GM18511 (cell line): ENCODE measurements around the gene TWIST2.

Source experiments
- ATAC-seq: cut with Tn5 transposase; IDR thresholded peaks from one replicate; pipeline ENCODE4 v1.9.1; 2021; ENCODE audit warnings: mild to moderate bottlenecking, moderate library complexity; ENCODE audit not compliant: unreplicated experiment

Gene TWIST2

DNA sequence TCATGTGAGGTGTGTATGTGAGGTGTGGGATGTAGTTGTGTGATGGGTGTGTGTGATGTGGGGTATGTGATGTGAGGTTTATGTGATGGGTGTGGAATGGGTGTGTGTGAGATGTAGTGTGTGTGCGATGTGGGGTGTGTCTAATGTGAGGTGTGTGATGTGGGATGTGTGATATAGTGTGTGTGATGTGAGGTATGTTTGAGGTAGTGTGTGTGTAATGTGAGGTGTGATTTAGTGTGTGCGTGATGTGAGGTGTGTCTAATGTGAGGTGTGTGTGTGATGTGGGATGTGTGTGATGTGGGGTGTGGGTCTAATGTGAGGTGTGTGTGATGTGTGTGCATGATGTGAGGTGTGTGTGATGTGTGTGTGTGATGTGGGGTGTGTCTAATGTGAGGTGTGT, 55.3 kb downstream of the TWIST2 start:
- no peak for ATAC-seq

DNA sequence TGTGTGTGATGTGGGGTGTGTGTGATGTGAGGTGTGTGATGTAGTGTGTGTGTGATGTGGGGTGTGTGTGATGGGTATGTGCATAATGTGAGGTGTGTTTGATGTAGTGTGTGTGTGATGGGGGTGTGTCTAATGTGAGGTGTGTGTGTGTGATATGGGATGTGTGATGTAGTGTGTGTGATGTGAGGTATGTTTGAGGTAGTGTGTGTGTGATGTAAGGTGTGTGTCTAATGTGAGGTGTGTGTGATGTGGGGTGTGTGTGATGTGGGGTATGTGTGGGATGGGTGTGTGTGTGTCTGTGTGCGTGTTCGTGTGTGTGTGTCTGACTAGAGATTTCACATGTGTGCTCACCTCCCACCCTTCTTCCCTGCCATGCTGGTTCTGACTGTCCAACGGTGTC, 56.3 kb downstream of the TWIST2 start:
- no peak for ATAC-seq

DNA sequence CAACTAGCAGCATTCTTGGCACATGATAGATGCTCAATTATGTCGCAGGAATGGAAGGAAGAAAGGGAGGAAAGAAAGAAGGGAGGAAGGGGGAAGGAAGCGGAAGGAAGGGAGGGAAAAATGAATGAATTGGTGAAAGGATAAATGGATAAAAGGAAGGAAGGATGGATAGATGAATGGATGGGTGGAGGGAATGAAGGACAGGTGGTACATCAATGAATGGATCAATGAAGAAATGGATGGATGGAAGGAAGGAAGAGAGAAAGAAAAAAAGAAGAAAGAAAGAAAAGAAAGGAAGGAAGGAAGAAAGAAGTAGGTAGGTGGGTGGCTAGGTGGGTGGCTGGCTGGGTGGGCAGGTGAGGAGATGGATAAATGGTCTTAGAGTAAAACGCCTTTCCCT, 56.8 kb downstream of the TWIST2 start:
- ATAC-seq: no peak

DNA sequence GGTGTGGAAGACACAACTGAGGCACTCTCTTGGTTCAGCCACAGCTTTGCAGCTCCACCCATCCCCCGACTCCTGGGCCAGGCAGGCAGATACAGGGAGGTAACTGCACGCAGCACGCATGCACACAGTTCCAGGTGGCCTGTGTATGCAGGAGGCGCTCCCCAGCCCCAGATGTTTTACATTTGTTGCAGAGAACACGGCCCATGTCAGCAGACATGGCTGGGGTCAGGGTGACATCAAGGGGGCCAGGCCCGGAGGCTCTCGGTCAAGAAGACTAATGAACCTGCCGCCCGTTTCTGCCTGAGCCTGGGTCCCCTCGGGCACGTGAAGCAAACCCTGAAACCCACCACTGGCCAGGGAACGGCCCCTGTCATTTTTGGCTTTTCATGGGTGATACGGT, 57.3 kb downstream of the TWIST2 start:
- no peak for ATAC-seq

DNA sequence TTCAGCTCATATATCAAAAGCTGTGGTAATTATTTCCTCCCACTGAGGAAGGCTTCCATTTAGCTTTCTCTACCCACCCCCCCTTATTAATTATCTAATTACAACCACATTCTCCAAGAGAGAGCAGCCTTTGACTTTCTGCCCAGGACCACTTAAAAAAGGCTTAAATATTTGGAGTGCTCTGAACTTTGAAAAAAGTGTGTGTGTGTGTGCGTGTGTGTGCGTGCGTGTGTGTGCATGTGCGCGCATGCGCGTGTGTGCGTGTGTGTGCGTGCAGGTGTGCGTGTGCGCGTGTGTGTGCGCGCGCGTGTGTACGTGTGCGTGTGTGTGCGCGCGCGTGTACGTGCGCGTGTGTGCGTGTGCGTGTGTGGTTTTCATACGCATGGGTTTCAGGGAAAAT, 57.8 kb downstream of the TWIST2 start:
- no peak for ATAC-seq

DNA sequence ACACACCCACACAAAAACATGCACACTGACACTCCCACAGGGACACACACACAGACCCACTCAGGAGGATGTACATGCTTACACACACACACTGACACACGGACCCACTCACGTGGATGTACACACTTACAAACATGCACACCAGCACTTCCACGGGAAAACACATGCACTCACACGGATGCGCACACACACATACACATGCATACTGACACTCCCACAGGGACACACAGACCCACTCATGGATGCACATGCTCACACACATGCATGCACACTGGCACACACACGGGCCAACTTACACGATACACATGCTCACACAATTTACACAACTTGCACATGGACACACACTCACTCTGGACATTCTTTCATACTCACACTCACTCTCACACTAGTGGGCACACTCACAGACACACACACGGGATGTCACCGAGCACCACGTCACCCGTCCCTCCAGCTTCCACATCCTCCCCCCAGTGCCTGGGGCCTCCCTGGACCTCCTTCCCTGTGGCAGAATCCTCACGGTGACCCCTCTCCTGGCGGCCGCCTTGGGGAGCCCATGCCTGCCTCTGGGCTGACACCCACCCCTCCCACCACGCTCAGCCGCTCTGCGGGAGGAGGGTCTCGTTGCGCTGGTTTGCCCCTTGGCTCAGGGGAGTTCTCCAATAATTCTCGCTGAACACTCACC, 58.5 kb downstream of the TWIST2 start:
- no peak for ATAC-seq

DNA sequence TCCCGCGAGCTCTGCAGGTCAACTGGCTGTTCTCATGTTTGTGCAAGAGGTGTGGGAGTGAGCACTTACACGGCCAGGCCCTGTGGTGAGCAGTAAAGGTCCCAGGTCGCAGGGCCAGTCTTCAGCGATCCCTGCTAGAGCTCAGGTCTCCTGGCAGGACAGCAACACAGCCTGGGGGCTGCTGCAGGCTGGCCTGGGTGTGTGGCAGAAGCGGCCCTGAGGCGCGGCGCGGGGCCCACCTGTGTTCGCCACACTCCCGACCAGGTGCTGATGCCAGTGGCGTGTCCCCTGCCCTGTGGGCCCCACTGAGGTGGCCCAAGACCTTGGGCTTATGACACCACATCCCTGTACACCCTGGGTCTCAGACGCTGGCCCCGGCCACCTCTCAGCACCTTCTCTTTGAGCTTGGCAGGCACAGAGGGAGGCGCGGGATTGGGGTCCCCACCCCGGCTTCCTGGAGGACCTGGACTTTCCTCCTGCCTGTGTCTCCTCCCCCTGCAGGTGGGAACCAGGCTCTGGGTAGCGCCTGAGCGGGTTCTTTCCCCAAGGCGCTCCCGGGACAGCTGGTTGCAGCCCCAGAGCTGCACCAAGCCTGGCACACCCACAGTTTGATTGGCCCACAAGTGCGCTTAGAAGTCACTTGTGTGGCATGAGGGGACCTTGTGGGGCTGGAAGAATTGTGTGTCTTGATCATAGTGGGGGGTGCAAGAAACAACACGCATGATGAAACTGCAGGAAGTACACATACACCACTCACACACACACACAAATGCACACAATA, 59.2 kb downstream of the TWIST2 start:
- ATAC-seq: no peak

DNA sequence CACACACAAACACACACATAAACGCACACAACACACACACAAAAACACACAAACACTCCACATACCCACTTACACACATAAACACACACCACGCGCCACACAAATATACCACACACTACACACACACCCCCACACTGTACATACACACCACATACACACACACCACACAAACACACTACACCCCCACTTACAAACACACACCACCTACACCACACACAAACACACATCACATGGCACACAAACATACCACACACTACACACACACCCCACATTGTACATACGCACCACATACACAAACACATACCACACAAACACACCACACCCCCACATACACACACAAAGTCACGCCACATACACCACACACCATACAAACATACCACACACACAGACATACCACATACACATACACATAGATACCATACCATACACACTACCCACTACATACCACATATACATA, 59.9 kb downstream of the TWIST2 start:
- no peak for ATAC-seq

DNA sequence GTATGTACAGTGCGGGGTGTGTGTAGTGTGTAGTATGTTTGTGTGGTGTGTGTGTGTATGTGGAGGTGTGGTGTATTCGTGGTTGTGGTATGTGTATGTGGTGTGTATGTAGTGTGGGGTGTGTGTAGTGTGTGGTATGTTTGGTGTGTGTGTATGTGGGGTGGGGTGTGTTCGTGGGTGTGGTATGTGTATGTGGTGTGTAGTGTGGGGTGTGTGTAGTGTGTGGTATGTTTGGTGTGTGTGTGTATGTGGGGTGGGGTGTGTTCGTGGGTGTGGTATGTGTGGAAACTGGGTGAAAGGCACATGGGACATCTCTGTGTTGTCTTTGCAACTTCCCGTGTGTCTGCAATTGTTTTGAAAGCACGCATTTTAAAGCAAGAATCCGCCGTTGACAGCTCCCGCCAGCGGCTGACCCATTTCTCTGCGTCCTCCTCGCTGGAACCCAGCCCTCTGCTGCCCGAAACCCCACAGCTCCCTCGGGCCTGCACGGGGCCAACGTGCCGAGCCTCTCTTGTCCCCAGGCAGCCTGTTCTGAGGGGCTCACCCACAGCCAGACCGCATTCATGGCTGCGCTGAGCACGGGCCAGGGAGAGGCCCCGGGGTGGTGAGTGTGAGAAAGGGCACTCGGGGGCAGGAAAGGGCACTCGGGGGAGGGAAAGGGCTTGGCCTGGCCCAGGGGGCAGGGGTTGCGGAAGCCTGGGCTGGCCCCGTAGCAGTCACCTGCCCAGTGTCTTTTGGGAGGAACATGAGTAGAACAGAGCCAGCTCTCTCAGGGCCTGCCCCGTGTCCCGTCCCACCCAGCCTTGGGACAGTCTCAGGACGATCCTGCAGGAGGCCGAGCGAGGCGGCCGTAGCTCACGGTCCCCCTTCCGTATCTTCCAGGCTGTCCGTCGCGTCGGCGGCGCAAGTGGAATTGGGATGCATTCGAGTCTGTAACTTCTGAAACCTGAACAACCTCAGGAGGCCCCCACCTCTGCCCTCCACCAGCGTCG, 61.4 kb downstream of the TWIST2 start:
- no peak for ATAC-seq

DNA sequence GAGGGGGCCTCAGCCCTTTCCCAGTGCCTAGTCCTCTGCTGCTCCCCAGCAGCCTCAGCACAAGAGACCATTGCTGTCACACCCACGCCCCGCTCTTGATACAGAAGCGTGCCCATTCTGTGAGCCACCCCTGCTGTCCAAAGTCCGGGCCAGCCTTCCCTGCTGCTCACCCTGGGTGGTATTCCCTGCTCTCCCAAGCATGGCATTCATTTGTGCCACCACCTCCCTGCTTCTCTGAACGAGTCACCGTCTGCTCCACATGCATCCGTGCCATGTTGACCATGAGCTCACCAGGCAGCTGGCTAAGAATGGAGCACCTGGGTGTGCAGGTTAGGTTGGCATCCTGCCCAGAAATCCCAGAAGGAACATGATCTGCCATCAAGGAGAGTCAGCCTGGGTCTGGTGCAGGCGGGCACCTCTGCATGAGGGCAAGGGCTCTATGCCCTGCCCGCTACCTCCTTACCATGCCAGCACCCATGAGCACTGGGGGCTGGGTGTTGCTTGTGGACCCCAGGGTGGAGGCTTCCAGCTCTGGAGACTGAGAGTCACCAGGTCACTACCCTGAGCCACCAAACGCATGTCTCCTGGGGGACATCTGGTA, 63.0 kb downstream of the TWIST2 start:
- ATAC-seq: no peak

DNA sequence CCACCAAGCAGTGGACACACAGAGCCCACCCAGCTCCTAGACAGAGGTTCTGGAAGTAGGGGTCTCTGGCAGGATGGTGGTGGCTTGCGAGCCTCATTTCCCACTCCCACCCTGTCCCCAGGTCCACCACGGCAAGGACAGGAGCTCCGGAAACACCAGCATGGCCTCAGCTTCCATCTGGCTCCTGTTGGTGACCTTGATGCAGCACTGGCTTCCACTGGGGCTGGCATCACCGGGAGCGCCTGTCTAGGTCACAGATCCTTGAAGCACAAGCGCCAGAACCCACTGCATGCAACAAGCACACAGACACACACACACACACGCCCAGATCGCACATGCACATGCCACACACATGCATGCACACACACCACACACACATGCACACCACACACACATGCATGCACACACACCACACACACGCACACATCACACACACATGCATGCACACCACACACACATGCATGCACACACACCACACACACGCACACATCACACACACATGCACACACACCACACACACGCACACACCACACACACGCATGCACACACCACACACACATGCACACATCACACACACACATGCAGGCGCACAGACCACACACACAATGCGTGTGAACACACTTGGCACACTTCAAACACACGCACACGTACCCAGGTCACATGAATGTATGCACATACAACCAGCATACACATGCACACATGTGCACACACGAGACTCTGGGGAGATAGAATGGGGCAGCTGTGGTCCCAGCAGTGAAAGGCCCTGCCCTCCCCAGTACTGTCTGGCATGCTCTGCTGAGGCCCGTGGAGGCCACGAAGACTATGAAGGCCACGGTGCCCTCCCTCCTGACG, 63.7 kb downstream of the TWIST2 start:
- no peak for ATAC-seq

DNA sequence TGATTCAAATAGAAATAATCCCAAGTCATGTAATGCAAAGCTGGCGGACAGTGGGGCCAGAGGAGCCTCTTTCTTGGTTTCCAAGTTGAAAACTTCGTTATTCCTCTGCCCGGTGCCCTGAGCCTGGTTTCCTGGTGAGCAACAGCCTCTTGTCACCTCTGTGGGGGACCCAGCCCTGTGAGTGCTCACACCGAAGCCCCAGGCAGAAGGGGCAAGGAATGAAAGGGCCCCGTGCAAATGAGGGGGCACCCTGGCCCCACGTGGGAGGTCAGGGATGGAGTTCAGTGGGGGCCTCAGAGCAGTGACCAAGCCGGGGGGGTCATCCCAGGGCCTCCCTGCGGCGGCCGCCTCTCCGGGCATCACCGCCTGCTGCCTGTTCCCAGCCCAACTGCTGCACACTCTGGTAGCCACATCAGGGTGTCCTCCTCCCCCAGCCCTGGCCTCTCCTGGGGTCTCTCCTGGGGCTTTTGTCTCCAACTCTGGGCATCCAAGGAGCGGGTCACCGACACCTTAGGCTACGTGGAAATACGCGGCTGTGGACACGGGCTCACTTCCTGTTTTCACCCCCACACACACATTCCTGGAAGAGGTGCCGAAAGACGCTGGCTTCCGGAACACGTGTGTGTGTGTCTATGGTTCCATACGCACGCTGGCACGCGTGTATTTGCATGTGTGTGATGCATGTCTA, 64.5 kb downstream of the TWIST2 start:
- ATAC-seq: no peak

DNA sequence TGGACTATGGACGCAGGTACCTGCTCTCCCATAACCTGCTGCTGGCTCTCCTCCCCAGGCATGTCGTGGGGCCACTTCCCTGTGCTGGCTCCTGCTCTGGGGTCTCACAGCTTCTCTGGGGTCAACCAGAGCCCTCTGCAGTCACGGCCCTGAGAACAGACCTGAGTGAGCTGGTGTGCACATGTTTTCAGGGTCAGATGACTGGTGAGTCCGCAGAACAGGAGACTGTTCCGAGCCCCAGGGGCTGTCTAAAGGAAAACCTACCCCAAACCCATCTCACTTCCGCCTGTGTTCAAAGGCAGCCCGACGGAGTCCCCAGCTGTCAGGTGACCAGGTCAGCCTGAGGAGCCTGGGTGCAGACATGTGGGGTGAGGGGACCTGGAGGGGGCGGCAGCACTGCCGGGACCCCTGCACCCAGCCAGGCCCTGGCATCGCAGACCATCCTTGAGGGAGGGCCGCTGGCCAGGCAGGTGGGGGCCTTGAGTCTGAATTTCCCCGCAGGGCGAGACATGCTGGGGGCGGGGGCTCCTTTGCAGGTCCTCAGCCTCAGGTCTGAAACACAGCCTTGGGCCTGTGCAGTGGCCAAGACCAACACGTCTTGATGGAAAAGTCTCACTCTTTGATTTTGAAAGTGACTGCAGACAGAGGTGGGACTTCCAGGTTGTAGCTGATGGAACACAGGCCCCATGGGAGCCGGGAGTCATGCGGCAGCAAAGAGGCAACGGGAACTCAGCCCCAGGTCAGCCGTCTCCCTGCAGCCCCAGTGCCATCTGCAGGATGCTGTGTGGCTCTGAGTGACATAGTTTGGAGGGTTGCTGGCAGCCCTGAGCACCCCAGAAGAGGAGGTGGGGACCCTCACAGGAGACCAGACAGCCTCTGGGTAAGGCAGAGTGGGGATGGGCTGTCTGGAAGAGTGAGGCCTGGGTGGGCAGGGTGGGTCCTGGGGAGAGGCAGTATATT, 65.3 kb downstream of the TWIST2 start:
- no peak for ATAC-seq

DNA sequence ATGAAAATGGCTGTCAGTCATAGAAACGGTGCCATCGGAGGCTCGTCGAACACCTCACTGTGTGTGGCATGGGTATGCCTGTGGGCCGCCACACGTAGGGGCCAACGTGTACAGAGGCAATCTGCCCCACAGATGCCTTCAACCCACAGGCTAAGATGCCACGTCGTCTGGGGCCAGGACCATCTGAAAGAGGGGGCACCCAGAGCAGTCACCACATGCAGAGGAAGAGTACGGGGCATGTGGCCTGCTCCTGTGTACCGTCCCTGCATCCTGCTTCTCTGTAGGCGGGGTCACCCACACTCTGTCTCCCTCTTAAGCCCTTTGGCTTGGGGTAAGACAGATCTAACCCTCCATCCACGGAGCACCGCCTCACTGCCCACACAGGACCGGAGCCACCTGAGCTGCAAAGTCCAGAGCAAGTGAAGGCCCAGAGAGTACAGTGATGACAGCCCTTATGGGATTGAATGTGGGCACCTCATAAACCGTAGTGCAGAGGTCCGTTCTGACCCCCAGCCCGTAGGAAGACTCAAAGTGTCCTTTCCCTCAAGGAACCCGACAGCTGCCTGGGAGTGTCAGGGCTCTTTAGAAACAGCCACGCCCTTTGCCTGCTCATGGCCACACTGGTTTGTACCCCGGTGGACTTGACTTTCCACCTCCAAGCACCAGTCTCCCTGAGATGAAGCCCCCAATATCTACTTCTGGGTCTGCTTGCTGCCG, 66.2 kb downstream of the TWIST2 start:
- ATAC-seq: no peak

DNA sequence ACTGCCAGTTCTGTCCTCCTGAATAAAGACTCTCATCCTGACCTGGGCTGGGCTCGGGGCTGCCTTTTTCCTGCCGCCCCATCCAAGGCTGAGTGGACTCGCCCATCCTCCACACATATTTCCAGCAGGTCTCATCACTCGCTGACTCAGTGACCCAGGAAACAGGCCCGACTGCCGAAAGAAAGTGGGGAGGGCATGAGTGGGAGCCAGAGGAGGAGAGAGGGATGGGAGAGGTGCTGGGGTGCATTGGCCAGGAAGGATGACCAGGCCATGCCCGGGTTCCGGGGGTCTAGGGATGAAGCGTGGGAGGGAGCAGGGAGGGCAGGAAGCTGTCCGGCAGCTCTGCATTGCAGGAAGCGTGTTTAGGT, 66.7 kb downstream of the TWIST2 start:
- ATAC-seq: no peak

DNA sequence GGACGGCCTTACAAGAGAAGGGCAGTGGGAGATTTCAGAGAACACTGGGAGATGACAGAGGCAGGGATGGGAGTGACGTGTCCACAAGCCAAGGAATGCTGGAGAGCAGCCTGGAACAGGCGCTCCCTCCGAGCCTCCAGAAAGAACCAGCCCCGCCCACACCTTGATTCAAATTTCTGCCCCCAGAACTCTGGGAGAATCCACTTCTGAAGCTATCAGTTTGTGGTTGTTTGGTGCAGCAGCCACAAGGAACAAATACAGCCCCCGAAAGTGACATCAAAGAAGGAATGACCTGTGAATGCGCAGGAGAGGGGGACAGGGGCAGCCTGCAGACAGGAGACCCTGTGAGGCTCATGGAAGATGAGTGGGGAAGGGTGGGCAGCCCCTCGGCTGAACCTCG, 67.3 kb downstream of the TWIST2 start:
- ATAC-seq: no peak

DNA sequence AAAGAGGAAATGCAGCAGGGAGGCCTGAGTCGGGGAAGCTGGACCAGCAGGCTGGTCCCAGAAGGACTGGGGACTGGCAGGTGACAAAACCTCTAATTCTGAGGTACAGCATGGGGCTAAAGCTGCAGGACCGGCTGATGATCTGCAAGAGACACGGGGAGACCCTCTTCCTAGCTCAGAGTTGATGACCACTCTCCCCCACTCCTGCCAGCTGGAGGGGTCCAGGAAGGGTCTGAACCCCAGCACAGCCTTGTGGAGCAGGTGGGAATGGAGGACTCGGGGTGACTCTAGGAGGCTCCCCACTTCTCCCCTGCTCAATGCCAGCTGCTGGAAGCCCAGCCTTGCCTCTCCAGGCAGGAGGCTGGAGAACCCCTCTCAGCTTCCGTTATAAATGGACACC, 67.7 kb downstream of the TWIST2 start:
- ATAC-seq: no peak
